ENCODE results near the gene DZIP3.

DZIP3 gene

GRCh38 chr3:108736821-108737220, 147.3 kb downstream of the DZIP3 start:
- DNase-seq (ENCODE audit: low read depth) = no peak
- TF ChIP-seq CTCF (IDR thresholded peaks at IDR 0.05; ENCODE audit: low read length, missing control alignments) = no peak
- H3K4me3 ChIP-seq (replicated peaks; ENCODE audit: low read depth, low read length) = no peak overlapping the region

GRCh38 chr3:108742929-108743328, 153.4 kb downstream of the DZIP3 start:
- TF ChIP-seq CTCF (IDR thresholded peaks at IDR 0.05; ENCODE audit: low read length, missing control alignments) = no peak
- no peak overlapping the region for H3K4me3 ChIP-seq (replicated peaks; ENCODE audit: low read depth, low read length)
- DNase-seq (ENCODE audit: low read depth) = no peak
